Bronchial epithelial cell (primary cell): Measurements from ENCODE around the gene FBXO44. TPM values are rescaled to one million over a fixed set of nuclear protein-coding genes. Genes with fewer than 3 reads are reported as not detected.
A peak's percentile ranks its signal among the peaks of the same experiment; 100 is the strongest.

ENCODE experiments used
- DNase-seq: peaks from one replicate; pipeline ENCODE4 v3.0.0-alpha.2; 2010; ENCODE audit warnings: low read depth
- FAIRE-seq: peaks from 2 replicates; lab custom pipeline; 2011; peaks lifted over from hg19 to GRCh38; lab: Jason Lieb, UNC
- H3K27me3 ChIP-seq: 2 replicates; pipeline ENCODE4 v1.5.1; 2011; ENCODE audit warnings: low read length; ENCODE audit not compliant: control insufficient read depth, insufficient read depth
- H3K36me3 ChIP-seq: 2 replicates; pipeline ENCODE4 v1.5.1; 2011; ENCODE audit warnings: low read length; ENCODE audit not compliant: control insufficient read depth, insufficient read depth
- H3K4me3 ChIP-seq: 2 replicates; pipeline ENCODE4 v1.5.1; 2011; ENCODE audit warnings: mild to moderate bottlenecking, low read depth, low read length, control low read depth
- total RNA-seq: library from RNA; depleted of rRNA; stranded (reverse); fragments of >200 nt; gene quantifications from 2 replicates; pipeline ENCODE4 v1.2.1, GENCODE V29; 2014
- TF ChIP-seq, protein P1 (sequence below): IDR thresholded peaks from 2 replicates; pipeline ENCODE4 v1.5.1; 2011; ENCODE audit warnings: mild to moderate bottlenecking, moderate library complexity, low read length, control low read depth, inconsistent platforms; ENCODE audit not compliant: insufficient read depth, severe bottlenecking

Gene FBXO44
- total RNA-seq, 1 donor from 2014 or later: 9.0 TPM

DNA sequence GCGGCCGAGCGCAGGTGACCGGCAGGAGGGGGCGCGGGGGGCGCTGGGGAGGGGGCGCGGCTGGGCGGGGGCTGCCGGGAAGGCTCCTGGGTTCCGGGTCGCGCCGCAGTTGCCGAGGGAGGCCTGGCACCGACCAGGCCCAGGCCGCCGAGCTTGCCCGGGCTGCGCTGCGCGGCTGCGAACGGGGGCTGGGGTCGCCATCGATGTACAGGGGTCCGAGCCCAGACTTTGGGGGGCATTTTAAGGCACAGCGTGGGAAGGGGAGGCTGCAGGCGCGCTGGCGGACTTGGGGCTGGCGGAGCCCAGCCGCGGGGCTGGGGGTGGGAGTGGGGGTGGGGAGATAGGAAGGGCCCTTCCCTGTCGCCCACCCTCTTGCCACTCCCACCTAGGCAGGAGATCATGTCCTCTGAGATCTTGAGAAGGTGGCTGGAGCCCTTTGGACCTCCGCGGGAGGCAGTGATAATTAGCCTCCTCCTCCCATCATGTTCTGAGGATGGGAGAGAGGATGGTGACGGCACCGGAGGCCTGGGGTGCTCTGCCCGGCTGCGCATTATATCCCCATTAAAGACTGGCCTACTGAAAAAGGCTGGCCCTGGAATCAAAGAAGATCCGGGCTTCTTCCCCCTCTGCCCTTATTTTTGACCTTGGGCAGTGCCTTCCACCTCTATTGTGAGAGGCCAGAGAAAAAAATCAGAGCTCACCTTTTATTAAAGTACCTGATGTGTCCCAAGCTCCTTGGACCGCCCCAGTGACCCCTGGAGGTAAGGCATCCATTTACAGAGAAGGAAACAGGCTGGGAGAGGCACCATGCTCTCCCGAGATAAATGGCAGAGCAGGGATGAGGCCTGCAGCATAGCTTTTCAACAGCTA lies 497 bp downstream of the FBXO44 start:
- TF ChIP-seq, protein P1, sequence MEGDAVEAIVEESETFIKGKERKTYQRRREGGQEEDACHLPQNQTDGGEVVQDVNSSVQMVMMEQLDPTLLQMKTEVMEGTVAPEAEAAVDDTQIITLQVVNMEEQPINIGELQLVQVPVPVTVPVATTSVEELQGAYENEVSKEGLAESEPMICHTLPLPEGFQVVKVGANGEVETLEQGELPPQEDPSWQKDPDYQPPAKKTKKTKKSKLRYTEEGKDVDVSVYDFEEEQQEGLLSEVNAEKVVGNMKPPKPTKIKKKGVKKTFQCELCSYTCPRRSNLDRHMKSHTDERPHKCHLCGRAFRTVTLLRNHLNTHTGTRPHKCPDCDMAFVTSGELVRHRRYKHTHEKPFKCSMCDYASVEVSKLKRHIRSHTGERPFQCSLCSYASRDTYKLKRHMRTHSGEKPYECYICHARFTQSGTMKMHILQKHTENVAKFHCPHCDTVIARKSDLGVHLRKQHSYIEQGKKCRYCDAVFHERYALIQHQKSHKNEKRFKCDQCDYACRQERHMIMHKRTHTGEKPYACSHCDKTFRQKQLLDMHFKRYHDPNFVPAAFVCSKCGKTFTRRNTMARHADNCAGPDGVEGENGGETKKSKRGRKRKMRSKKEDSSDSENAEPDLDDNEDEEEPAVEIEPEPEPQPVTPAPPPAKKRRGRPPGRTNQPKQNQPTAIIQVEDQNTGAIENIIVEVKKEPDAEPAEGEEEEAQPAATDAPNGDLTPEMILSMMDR: no peak
- no peaks in the 10 kb centered on the region for H3K27me3 ChIP-seq
- no peak for FAIRE-seq
- DNase-seq: no peak
- peak overlapping the region; percentile 81 for H3K4me3 ChIP-seq
- peaks cover 13% of the 10 kb centered on the region for H3K36me3 ChIP-seq

DNA sequence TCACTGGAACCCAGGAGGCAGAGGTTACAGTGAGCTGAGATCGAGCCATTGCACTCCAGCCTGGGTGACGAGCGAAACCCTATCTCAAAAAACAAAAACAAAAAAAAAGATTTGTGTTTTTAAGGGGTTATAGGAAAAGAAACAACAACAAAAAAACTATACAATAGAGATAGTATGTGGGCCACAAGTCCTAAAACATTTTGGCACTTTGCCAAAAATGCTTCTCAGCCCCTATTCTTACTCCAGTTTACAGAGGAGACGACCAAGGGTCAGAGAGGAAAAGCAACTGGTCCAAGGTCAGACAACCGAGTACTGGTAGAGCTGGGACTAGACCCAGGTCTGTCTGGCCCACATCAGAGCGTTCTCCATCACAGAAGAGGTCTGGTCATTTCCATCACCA lies 3.0 kb downstream of the FBXO44 start:
- Histone ChIP-seq H3K27me3 (no peaks in the 10 kb centered on the region), H3K36me3 (peaks cover 22% of the 10 kb centered on the region), H3K4me3 (no peak overlapping the region)
- no peak for FAIRE-seq
- TF ChIP-seq, protein P1: no peak
- no peak for DNase-seq

DNA sequence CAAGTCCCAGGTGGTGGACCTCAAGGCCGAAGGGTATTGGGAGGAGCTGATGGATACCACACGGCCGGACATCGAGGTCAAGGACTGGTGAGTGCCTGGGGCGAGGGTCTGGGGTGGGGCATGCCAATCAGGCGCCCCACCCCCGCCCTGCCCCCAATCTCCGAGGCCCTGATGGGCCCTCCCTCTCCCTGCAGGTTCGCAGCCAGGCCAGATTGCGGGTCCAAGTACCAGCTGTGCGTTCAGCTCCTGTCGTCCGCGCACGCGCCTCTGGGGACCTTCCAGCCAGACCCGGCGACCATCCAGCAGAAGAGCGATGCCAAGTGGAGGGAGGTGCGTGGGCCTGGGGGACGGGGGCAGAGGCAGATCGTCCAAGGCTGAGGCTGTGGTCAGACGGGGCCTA lies 3.9 kb downstream of the FBXO44 start:
- FAIRE-seq (no peak), DNase-seq (no peak)
- H3K36me3 ChIP-seq: peaks cover 22% of the 10 kb centered on the region

DNA sequence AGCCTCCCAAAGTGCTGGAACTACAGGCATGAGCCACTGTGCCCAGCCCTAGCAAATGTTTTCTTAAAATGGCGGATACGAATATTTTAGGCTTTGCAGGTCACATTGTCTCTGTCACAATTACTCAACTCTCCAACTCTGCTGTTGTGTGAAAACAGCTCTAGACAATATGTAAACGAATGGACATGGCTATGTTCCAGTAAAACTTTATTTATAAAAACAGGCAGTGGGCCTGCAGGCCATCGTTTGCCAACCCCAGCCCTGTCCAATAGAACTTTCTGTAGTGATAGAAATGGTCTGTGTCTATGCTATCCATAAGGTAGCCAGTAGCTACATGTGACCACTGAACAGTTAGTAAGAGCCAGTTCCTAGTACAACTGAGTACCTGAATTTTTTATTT lies 5.1 kb downstream of the FBXO44 start:
- Histone ChIP-seq H3K36me3 (peaks cover 22% of the 10 kb centered on the region), H3K4me3 (no peak overlapping the region), H3K27me3 (no peaks in the 10 kb centered on the region)
- TF ChIP-seq, protein P1: no peak
- FAIRE-seq: no peak
- no peak for DNase-seq

More for the DNA sequence above, 3.9 kb downstream of the FBXO44 start:
- Histone ChIP-seq H3K4me3 (no peak overlapping the region), H3K27me3 (no peaks in the 10 kb centered on the region)
- TF ChIP-seq, protein P1: no peak

DNA sequence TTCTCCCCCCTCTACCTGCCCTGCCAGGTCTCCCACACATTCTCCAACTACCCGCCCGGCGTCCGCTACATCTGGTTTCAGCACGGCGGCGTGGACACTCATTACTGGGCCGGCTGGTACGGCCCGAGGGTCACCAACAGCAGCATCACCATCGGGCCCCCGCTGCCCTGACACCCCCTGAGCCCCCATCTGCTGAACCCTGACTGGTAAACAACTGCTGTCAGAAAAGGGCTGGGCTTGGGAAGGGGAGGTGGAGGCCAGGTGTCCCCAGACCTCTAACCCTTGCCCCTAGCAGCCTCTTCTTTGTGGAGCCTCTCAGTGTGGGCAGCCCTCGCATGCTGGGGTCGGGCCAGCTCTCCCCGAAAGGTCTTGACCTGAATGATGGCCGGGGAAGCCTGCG lies 6.4 kb downstream of the FBXO44 start:
- DNase-seq: no peak
- TF ChIP-seq, protein P1: no peak
- no peak for FAIRE-seq
- peaks cover 21% of the 10 kb centered on the region for H3K36me3 ChIP-seq
- no peaks in the 10 kb centered on the region for H3K27me3 ChIP-seq
- no peak overlapping the region for H3K4me3 ChIP-seq
